Keratinocyte (primary cell): ENCODE data around the gene ABCC4. TPM values are rescaled to one million over a fixed set of nuclear protein-coding genes. Genes with fewer than 3 reads are reported as not detected.

Experiments
- DNase-seq: peaks from one replicate; pipeline ENCODE4 v3.0.0-alpha.2; 2011; ENCODE audit warnings: low read depth, missing footprints, low spot score
- FAIRE-seq: peaks from 2 replicates; lab custom pipeline; 2011; peaks lifted over from hg19 to GRCh38; lab: Jason Lieb, UNC
- H2AFZ ChIP-seq: 2 replicates; pipeline ENCODE4 v1.6.0; 2012; ENCODE audit warnings: low read length, control low read depth, inconsistent platforms; ENCODE audit not compliant: control insufficient read depth
- H3K27ac ChIP-seq: 2 replicates; pipeline ENCODE4 v1.5.1; 2011; ENCODE audit warnings: low read length; ENCODE audit not compliant: control insufficient read depth, insufficient read depth
- H3K27me3 ChIP-seq: 3 replicates; pipeline ENCODE4 v1.6.0; 2011; ENCODE audit warnings: low read length; ENCODE audit not compliant: control insufficient read depth, insufficient read depth; ENCODE audit errors: extremely low read depth
- H3K36me3 ChIP-seq, 2 experiments: 2 replicates in 1 of 2; 3 replicates in 1 of 2; pipeline ENCODE4 v1.5.1; 2011; ENCODE audit warnings: low read length in 2 of 2, mild to moderate bottlenecking in 1 of 2; ENCODE audit not compliant: control insufficient read depth in 2 of 2, insufficient read depth in 2 of 2; ENCODE audit errors: extremely low read depth in 1 of 2
- H3K4me1 ChIP-seq: 3 replicates; pipeline ENCODE4 v1.5.1; 2011; ENCODE audit warnings: low read length; ENCODE audit not compliant: control insufficient read depth, insufficient read depth; ENCODE audit errors: extremely low read depth
- H3K4me2 ChIP-seq: 3 replicates; pipeline ENCODE4 v1.6.0; 2011; ENCODE audit warnings: low read depth, low read length; ENCODE audit not compliant: control insufficient read depth, insufficient read depth; ENCODE audit errors: extremely low read depth
- H3K4me3 ChIP-seq, 3 experiments: fragments of 200-600 bp in 1 of 3; sonication (generic) in 1 of 3; 2 replicates in 2 of 3; 3 replicates in 1 of 3; pipeline ENCODE4 v1.5.1; 2011 to 2016; ENCODE audit warnings: low read length in 3 of 3, mild to moderate bottlenecking in 3 of 3, control low read depth in 2 of 3, inconsistent platforms in 1 of 3, low read depth in 1 of 3, mixed read lengths in 1 of 3, mixed run types in 1 of 3, moderate library complexity in 1 of 3; ENCODE audit not compliant: control insufficient read depth in 2 of 3, insufficient read depth in 2 of 3; ENCODE audit errors: extremely low read depth in 1 of 3
- H3K79me2 ChIP-seq: 2 replicates; pipeline ENCODE4 v1.6.0; 2012; ENCODE audit warnings: low read length; ENCODE audit not compliant: control insufficient read depth, insufficient read depth
- H3K9ac ChIP-seq: 3 replicates; pipeline ENCODE4 v1.6.0; 2011; ENCODE audit warnings: low read length; ENCODE audit not compliant: control insufficient read depth, insufficient read depth; ENCODE audit errors: extremely low read depth
- H3K9me1 ChIP-seq: 3 replicates; pipeline ENCODE4 v1.6.0; 2011; ENCODE audit warnings: low read length; ENCODE audit not compliant: control insufficient read depth, insufficient read depth; ENCODE audit errors: extremely low read depth
- H3K9me3 ChIP-seq: 2 replicates; pipeline ENCODE4 v1.5.1; 2012; ENCODE audit warnings: low read depth, low read length; ENCODE audit not compliant: control insufficient read depth
- H4K20me1 ChIP-seq: 3 replicates; pipeline ENCODE4 v1.6.0; 2011; ENCODE audit warnings: low read length; ENCODE audit not compliant: control insufficient read depth, insufficient read depth; ENCODE audit errors: extremely low read depth
- CTCF ChIP-seq, 3 experiments: IDR thresholded peaks in 1 of 3; conservative IDR thresholded peaks in 1 of 3; optimal IDR thresholded peaks in 1 of 3; 2 replicates in 2 of 3; 3 replicates in 1 of 3; pipeline versions ENCODE3 to v1.5.1; 2011; ENCODE audit warnings: low read length in 3 of 3, mild to moderate bottlenecking in 3 of 3, moderate library complexity in 2 of 3, control low read depth in 1 of 3, inconsistent platforms in 1 of 3; ENCODE audit not compliant: insufficient read depth in 2 of 3; ENCODE audit errors: extremely low read depth in 1 of 3
- EZH2 ChIP-seq: IDR thresholded peaks from one replicate; pipeline ENCODE4 v1.6.1; 2012; ENCODE audit warnings: inconsistent platforms, mild to moderate bottlenecking, low read length, moderate library complexity
- dilution Hi-C: fragments of 300-500 bp; cut with MboI; formaldehyde crosslinking; loops from one replicate; pipeline ENCODE4 v1.7.0; 2020; ENCODE audit warnings: low sequenced_read_pairs; ENCODE audit not compliant: extremely low pct_ligation_motif_present
- polyA plus RNA-seq, 5 experiments: library from polyadenylated mRNA; depleted of rRNA in 3 of 5; stranded (reverse) in 3 of 5; stranded (forward) in 1 of 5; unstranded in 1 of 5; fragments of >200 nt; gene quantifications; 1 replicate in 1 of 5; 2 replicates in 3 of 5; 3 replicates in 1 of 5; pipeline versions ENCODE4 v1.2.1 to v1.2.3, GENCODE V29; 2011 to 2012; ENCODE audit warnings: missing spikeins in 2 of 5, low read depth in 1 of 5, low replicate concordance in 1 of 5

Gene ABCC4
- polyA plus RNA-seq, 1 donor (not counting 4 experiments of a cell fraction or from before 2014, with no cell fraction given), result 13.8 TPM

GRCh38 chr13:95226050-95226449 is 75.2 kb downstream of the ABCC4 start:
- no peaks in the 10 kb centered on the region for H3K79me2 ChIP-seq
- no peaks in the 10 kb centered on the region for H3K9me1 ChIP-seq
- no peak for TF ChIP-seq EZH2
- no peak for TF ChIP-seq CTCF (optimal IDR thresholded peaks at IDR 0.05 in 1 of 3, IDR thresholded peaks at IDR 0.05 in 1 of 3, conservative IDR thresholded peaks at IDR 0.05 in 1 of 3; ENCODE audit: extremely low read depth in 1 of 3, insufficient read depth in 2 of 3, low read length in 3 of 3)
- no peaks in the 10 kb centered on the region for H4K20me1 ChIP-seq
- no peak overlapping the region for H2AFZ ChIP-seq
- no peaks in the 10 kb centered on the region for H3K4me1 ChIP-seq
- no peak overlapping the region for H3K9ac ChIP-seq
- H3K36me3 ChIP-seq, result no peaks in the 10 kb centered on the region
- no peaks in the 10 kb centered on the region for H3K27me3 ChIP-seq
- H3K4me2 ChIP-seq, result no peak overlapping the region
- no peak for FAIRE-seq
- no peak overlapping the region for H3K4me3 ChIP-seq
- DNase-seq, result no peak
- dilution Hi-C loops, result no loop called here
- H3K27ac ChIP-seq, result no peak overlapping the region
- no peaks in the 10 kb centered on the region for H3K9me3 ChIP-seq

- Histone ChIP-seq H3K4me2 (no peak overlapping the region), H3K9me3 (no peaks in the 10 kb centered on the region), H3K79me2 (no peaks in the 10 kb centered on the region), H3K4me3 (no peak overlapping the region), H3K27ac (no peak overlapping the region), H3K9ac (no peak overlapping the region), H4K20me1 (no peaks in the 10 kb centered on the region), H3K36me3 (peaks cover 0 to 2% of the 10 kb centered on the region in 2 experiments), H2AFZ (no peak overlapping the region), H3K4me1 (no peaks in the 10 kb centered on the region), H3K27me3 (no peaks in the 10 kb centered on the region), H3K9me1 (no peaks in the 10 kb centered on the region)
- dilution Hi-C loops, result no loop called here
- FAIRE-seq (no peak), DNase-seq (no peak)
- TF ChIP-seq EZH2 (no peak), CTCF (optimal IDR thresholded peaks at IDR 0.05 in 1 of 3, IDR thresholded peaks at IDR 0.05 in 1 of 3, conservative IDR thresholded peaks at IDR 0.05 in 1 of 3; ENCODE audit: extremely low read depth in 1 of 3, insufficient read depth in 2 of 3, low read length in 3 of 3) (no peak)
Measured at GRCh38 chr13:95224064-95224463, 77.2 kb downstream of the ABCC4 start.
